Measurements from ENCODE around the gene DAGLB.

DNA sequence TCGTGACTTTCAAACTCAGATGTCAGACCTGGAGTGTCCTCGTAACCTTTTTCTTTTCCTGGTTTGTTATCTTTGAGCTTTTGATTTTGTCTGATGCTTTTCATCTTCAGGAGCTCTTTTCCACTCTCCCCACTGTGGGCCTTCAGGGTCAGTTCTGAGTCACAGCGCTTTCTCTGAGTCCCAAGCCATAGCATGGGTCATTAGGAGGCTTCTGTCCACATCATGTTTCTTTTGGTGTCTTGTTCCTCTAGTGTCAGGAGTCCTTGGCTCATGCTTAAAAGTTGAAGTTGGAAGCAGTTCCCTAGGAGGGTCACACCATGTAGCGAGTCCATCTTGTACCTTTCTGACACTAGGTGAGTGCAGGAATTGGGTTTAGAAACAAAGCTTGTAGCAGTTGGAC lies 40.3 kb downstream of the DAGLB start:
- no peak for TF ChIP-seq CTCF (IDR thresholded peaks at IDR 0.05 in 8 of 11, conservative IDR thresholded peaks at IDR 0.05 in 3 of 11)
- TF ChIP-seq POLR2A (IDR thresholded peaks at IDR 0.05), result no peak
